Body of pancreas (tissue), 4 donors: ENCODE measurements around the gene MRPS25.

Source experiments
- CTCF ChIP-seq, 7 experiments: fragments of 450-650 bp in 4 of 7; fragments of 200-600 bp in 3 of 7; sonication (generic) in 3 of 7; IDR thresholded peaks; one replicate each; pipeline ENCODE4 v1.5.1; 2016 to 2019; ENCODE audit warnings: antibody characterized with exemption in 7 of 7
- POLR2A ChIP-seq, 3 donors: fragments of 450-650 bp; IDR thresholded peaks; one replicate each; pipeline ENCODE4 v1.6.1; 2016; ENCODE audit warnings: antibody characterized with exemption in 3 of 3, mild to moderate bottlenecking in 2 of 3

GRCh38 chr3:15066467-15066866, 1.4 kb upstream of the MRPS25 start:
- TF ChIP-seq CTCF (IDR thresholded peaks at IDR 0.05) (no peak), POLR2A (IDR thresholded peaks at IDR 0.05) (no peak)
